Thyroid gland (tissue), 4 donors: ENCODE data around the gene PLCE1.

Experiments used
- POLR2A ChIP-seq, 2 donors: fragments of 450-650 bp; IDR thresholded peaks; one replicate each; pipeline ENCODE4 v1.6.1; 2017; ENCODE audit warnings: antibody characterized with exemption in 2 of 2, mild to moderate bottlenecking in 2 of 2, moderate library complexity in 1 of 2
- TF ChIP-seq, protein P1 (sequence below), 6 experiments: fragments of 200-600 bp in 3 of 6; fragments of 450-650 bp in 3 of 6; sonication (generic) in 3 of 6; IDR thresholded peaks; one replicate each; pipeline ENCODE4 v1.5.1; 2016 to 2019; ENCODE audit warnings: antibody characterized with exemption in 6 of 6, mild to moderate bottlenecking in 2 of 6, inconsistent platforms in 1 of 6, moderate library complexity in 1 of 6

DNA sequence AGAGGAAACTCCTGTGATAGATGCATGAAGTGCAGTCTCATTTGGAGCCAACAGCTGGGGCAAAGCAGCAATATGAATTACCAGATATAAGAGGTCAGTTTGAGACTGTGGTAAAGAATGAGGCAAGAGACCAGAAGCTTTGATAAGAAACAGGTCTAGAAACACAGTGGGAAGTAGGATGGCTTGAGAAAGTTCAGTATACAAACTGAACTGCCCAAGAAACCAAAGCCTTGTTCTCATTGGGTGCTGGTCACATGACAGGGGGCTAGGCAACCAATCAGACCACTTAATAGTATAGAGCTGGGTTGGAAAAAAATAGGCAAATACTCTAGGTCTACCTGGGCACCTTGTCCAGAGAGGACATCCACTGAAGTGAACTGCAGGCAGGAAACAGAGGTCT, 46.2 kb upstream of the PLCE1 start:
- TF ChIP-seq, protein P1, sequence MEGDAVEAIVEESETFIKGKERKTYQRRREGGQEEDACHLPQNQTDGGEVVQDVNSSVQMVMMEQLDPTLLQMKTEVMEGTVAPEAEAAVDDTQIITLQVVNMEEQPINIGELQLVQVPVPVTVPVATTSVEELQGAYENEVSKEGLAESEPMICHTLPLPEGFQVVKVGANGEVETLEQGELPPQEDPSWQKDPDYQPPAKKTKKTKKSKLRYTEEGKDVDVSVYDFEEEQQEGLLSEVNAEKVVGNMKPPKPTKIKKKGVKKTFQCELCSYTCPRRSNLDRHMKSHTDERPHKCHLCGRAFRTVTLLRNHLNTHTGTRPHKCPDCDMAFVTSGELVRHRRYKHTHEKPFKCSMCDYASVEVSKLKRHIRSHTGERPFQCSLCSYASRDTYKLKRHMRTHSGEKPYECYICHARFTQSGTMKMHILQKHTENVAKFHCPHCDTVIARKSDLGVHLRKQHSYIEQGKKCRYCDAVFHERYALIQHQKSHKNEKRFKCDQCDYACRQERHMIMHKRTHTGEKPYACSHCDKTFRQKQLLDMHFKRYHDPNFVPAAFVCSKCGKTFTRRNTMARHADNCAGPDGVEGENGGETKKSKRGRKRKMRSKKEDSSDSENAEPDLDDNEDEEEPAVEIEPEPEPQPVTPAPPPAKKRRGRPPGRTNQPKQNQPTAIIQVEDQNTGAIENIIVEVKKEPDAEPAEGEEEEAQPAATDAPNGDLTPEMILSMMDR (IDR thresholded peaks at IDR 0.05), result no peak
- no peak for TF ChIP-seq POLR2A (IDR thresholded peaks at IDR 0.05)
